Measurements from ENCODE around the gene CTRB1.

The CTRB1 gene

DNA sequence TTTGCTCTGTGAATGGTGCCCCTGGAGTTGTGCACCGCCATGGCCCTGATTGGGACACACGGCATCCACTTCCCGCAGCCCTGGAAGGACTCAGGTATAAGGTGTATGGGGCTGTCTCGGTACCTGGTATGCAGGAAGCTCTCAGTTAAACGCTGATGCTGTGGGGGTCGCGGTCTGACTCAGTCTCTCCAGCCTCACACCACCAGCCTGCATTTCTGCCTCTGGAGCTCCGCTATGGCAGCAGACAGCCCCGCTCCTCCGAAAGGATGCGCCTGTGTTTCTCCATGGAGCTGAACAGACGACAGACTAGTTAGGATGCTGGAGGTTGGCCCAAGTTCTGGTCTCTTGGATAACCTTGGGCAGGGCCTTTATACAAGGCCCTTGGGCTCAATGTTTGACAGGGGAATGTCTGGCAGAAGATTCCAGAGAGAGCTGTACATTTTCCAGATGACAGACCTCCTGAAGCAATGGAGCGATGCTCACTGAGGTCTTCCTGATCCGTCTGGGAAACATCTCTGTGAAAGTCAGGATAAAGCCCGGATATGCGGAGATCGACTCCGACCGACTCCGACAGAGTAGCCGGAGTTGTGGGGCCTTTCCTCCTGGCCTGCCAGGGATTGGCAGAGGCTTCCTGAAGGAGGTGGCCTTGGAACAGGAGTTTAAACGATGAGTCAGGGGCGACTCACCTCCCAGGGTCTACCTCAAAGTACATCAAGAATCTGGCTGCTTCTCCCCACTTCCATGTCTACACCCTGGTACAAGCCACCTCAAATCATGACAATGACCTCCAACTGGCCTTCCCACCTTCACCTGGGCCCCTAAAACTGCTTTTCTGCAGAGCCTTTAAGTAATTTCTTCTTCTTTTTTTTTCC is 54.5 kb downstream of the CTRB1 start:
- no peak for DNase-seq
